SK-N-SH (cell line): Measurements from ENCODE around the gene NOS1. TPM values are rescaled to one million over a fixed set of nuclear protein-coding genes. Genes with fewer than 3 reads are reported as not detected.
A peak's percentile ranks its signal among the peaks of the same experiment; 100 is the strongest.

ENCODE experiments used
- CTCF ChIA-PET: fragments of 300-600, 350-600 bp; formaldehyde crosslinking; extraction: SDS; loops from one replicate; lab custom pipeline; 2021; lab: Yijun Ruan, JAX
- POLR2A ChIA-PET: fragments of 350-600 bp; sonication (Branson Sonifier 250); formaldehyde crosslinking; extraction: SDS; loops from one replicate; lab custom pipeline; 2020; ENCODE audit warnings: antibody characterized with exemption, inconsistent platforms; lab: Yijun Ruan, JAX
- DNase-seq: peaks from one replicate; pipeline ENCODE4 v3.0.0; 2012
- H2AFZ ChIP-seq: fragments of 200-600 bp; sonication (generic); 2 replicates; pipeline ENCODE4 v1.8.1; 2016; ENCODE audit warnings: antibody characterized with exemption, mild to moderate bottlenecking, low read depth
- H3F3A ChIP-seq: fragments of 200-600 bp; sonication (generic); replicated peaks from 2 replicates; pipeline ENCODE3; 2016; ENCODE audit warnings: antibody characterized with exemption, mild to moderate bottlenecking; ENCODE audit not compliant: insufficient read depth
- H3K27ac ChIP-seq, 2 experiments: fragments of 200-500 bp in 1 of 2; fragments of 200-600 bp in 1 of 2; sonication (Bioruptor generic) in 1 of 2; sonication (generic), shearing (Covaris generic) in 1 of 2; 2 replicates each; pipeline versions ENCODE4 v1.5.1 to v1.6.1; 2014 to 2016; ENCODE audit warnings: low read depth in 2 of 2, inconsistent platforms in 1 of 2, low read length in 1 of 2, mild to moderate bottlenecking in 1 of 2, mixed read lengths in 1 of 2
- H3K27me3 ChIP-seq: fragments of 200-600 bp; sonication (generic), shearing (Covaris generic); 2 replicates; pipeline ENCODE4 v1.6.1; 2016; ENCODE audit warnings: mixed run types; ENCODE audit not compliant: insufficient read depth
- H3K36me3 ChIP-seq, 2 experiments: fragments of 200-500 bp in 1 of 2; fragments of 200-600 bp in 1 of 2; sonication (Bioruptor generic) in 1 of 2; sonication (generic) in 1 of 2; replicated peaks in 1 of 2; 2 replicates each; pipeline versions ENCODE3 to v1.5.1; 2014 to 2016; ENCODE audit warnings: low read length in 1 of 2, mild to moderate bottlenecking in 1 of 2; ENCODE audit not compliant: insufficient read depth in 2 of 2, control insufficient read depth in 1 of 2
- H3K4me1 ChIP-seq, 2 experiments: fragments of 200-500 bp in 1 of 2; fragments of 200-600 bp in 1 of 2; sonication (Bioruptor generic) in 1 of 2; sonication (generic), shearing (Covaris generic) in 1 of 2; 2 replicates each; pipeline versions ENCODE4 v1.5.1 to v1.6.1; 2014 to 2016; ENCODE audit warnings: low read depth in 1 of 2, low read length in 1 of 2, mixed run types in 1 of 2; ENCODE audit not compliant: insufficient read depth in 2 of 2, control insufficient read depth in 1 of 2
- H3K4me2 ChIP-seq: fragments of 200-600 bp; sonication (generic), shearing (Covaris generic); 2 replicates; pipeline ENCODE4 v1.6.1; 2017; ENCODE audit warnings: mixed run types
- H3K4me3 ChIP-seq, 2 experiments: fragments of 200-500 bp in 1 of 2; fragments of 200-600 bp in 1 of 2; sonication (Bioruptor generic) in 1 of 2; sonication (generic), shearing (Covaris generic) in 1 of 2; 2 replicates each; pipeline versions ENCODE4 v1.5.1 to v1.8.1; 2014 to 2016; ENCODE audit warnings: low read depth in 2 of 2, inconsistent platforms in 1 of 2, low read length in 1 of 2, mild to moderate bottlenecking in 1 of 2, mixed read lengths in 1 of 2, moderate library complexity in 1 of 2
- H3K79me2 ChIP-seq: fragments of 200-600 bp; sonication (generic); 2 replicates; pipeline ENCODE4 v1.8.1; 2017; ENCODE audit warnings: mild to moderate bottlenecking; ENCODE audit not compliant: insufficient read depth
- H3K9ac ChIP-seq: fragments of 200-600 bp; sonication (generic); 2 replicates; pipeline ENCODE4 v1.6.1; 2017; ENCODE audit warnings: mixed run types
- H3K9me2 ChIP-seq: fragments of 200-600 bp; sonication (generic); 2 replicates; pipeline ENCODE4 v1.6.1; 2017; ENCODE audit warnings: mixed run types
- H3K9me3 ChIP-seq: fragments of 200-600 bp; sonication (generic); 2 replicates; pipeline ENCODE4 v1.6.1; 2017; ENCODE audit warnings: mixed run types, mild to moderate bottlenecking, moderate library complexity
- H4K20me1 ChIP-seq: fragments of 200-600 bp; sonication (generic); 2 replicates; pipeline ENCODE4 v1.6.1; 2017; ENCODE audit warnings: mild to moderate bottlenecking, mixed run types; ENCODE audit not compliant: insufficient read depth
- CHD2 ChIP-seq: fragments of 150-350 bp; IDR thresholded peaks from 2 replicates; pipeline ENCODE4 v1.6.1; 2018; ENCODE audit warnings: low read length; ENCODE audit not compliant: partially characterized antibody
- CTCF ChIP-seq: fragments of 200-600 bp; sonication (generic); IDR thresholded peaks from 2 replicates; pipeline ENCODE4 v1.6.1; 2017; ENCODE audit warnings: antibody characterized with exemption, mild to moderate bottlenecking, moderate library complexity
- EP300 ChIP-seq, 2 experiments: IDR thresholded peaks; 2 replicates each; pipeline versions ENCODE4 v1.4.0 to v1.6.1; 2012; ENCODE audit warnings: borderline replicate concordance in 1 of 2, low read depth in 1 of 2, low read length in 1 of 2
- FOXJ3 ChIP-seq: sonication (generic); formaldehyde crosslinking; IDR thresholded peaks from 2 replicates; pipeline ENCODE4 v1.5.1; 2020; ENCODE audit warnings: mild to moderate bottlenecking, missing genetic modification reagents
- GATA2 ChIP-seq: sonication (generic); formaldehyde crosslinking; IDR thresholded peaks from 2 replicates; pipeline ENCODE4 v1.5.0; 2020; ENCODE audit warnings: mild to moderate bottlenecking, missing genetic modification reagents
- NRF1 ChIP-seq: IDR thresholded peaks from 2 replicates; pipeline ENCODE4 v1.6.1; 2012; ENCODE audit warnings: low read depth, mild to moderate bottlenecking, low read length
- POLR2AphosphoS5 ChIP-seq: IDR thresholded peaks from 2 replicates; pipeline ENCODE4 v1.6.1; 2012; ENCODE audit warnings: low read depth, low read length
- RAD21 ChIP-seq: IDR thresholded peaks from 2 replicates; pipeline ENCODE4 v1.6.1; 2012; ENCODE audit warnings: mild to moderate bottlenecking, low read length
- RCOR1 ChIP-seq: fragments of 150-350 bp; IDR thresholded peaks from 2 replicates; pipeline ENCODE4 v1.6.1; 2017; ENCODE audit warnings: antibody characterized with exemption, low read length
- SMC3 ChIP-seq: IDR thresholded peaks from 2 replicates; pipeline ENCODE4 v1.6.1; 2012; ENCODE audit warnings: low read depth, low read length, improper control_type of control experiment
- TCF12 ChIP-seq: IDR thresholded peaks from 2 replicates; pipeline ENCODE4 v1.4.0; 2012
- USF2 ChIP-seq: fragments of 150-350 bp; IDR thresholded peaks from 2 replicates; pipeline ENCODE4 v1.6.1; 2017; ENCODE audit warnings: antibody characterized with exemption, low read length, low read depth, borderline replicate concordance
- YY1 ChIP-seq: IDR thresholded peaks from 2 replicates; pipeline ENCODE4 v1.4.0; 2012; ENCODE audit warnings: low read depth, mild to moderate bottlenecking
- WGBS: methylation state at CpG from one replicate; pipeline ENCODE4 v1.1.6; 2017; ENCODE audit warnings: low lambda C conversion rate; 5-methylcytosine and 5-hydroxymethylcytosine counted together
- polyA plus RNA-seq, 3 experiments: library from polyadenylated mRNA; depleted of rRNA; stranded (reverse); fragments of >200 nt; gene quantifications; 2 replicates each; pipeline ENCODE4 v1.2.3, GENCODE V29; 2012

Gene NOS1
- polyA plus RNA-seq, 1 of the 3 experiments (the other 2 are of a cell fraction): 0.02 TPM

DNA sequence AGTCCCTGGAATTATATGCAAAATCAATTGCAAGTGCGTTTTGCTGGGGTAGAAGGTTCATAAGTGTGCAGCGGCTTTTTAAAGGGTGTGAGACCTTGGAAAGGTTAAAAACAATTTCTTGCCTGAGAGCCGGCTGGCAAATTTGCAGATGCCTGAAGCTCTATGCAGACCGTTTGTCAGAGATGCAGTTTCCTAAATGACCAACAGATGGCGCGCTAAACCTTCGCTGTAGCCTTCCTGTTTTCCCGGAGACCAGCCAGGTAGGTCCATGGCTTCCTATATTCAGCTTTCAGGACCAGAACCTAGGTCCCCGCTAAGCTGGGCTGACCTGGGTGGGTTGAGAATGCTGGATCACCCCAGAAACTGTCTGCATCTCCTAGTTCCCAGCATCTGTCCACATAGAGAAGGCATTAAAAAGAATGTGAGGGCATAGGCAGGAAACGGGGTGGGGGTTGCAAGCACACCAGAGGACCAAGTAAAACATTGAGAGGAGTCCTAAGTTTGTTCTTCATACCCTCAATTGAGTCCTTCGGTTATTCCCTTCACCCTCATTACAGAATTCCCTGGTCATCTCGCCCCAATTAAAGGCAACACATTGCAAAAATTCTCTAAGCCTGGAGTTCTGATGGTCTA is 5.7 kb upstream of the NOS1 start:
- H2AFZ ChIP-seq: no peak overlapping the region
- 8% methylated on average over 12 of the region's 12 CpGs for WGBS
- DNase-seq: peak; percentile 76

GRCh38 chr12:117365049-117365616 is 3.7 kb upstream of the NOS1 start:
- H3K36me3 ChIP-seq: no peaks in the 10 kb centered on the region
- no peaks in the 10 kb centered on the region for H4K20me1 ChIP-seq
- no peak overlapping the region for H2AFZ ChIP-seq
- H3K79me2 ChIP-seq: no peaks in the 10 kb centered on the region
- no peak overlapping the region for H3K4me2 ChIP-seq
- no peak overlapping the region for H3K9ac ChIP-seq
- CTCF ChIA-PET: interaction anchor here (0.7 to 8.0 kb wide), 10 partner anchors 59 to 485 kb away, joined by 3 to 90 read pairs (median 14); no protein-coding TSS in a partner anchor
- H3K9me2 ChIP-seq: no peaks in the 10 kb centered on the region
- no peaks in the 10 kb centered on the region for H3F3A ChIP-seq
- POLR2A ChIA-PET: no interaction called here
- TF ChIP-seq RAD21: peak; percentile 17; the same call in 1 of the 2 replicates
- TF ChIP-seq POLR2AphosphoS5: no peak
- TF ChIP-seq TCF12: peak; percentile 15; the same call in 1 of the 2 replicates
- TF ChIP-seq RCOR1: peak; percentile 95
- TF ChIP-seq FOXJ3 (CRISPR knock-in tag): peak; percentile 68; the same call in 1 of the 2 replicates
- TF ChIP-seq CHD2: peak; percentile 39
- peak in 1 of 2 experiments; percentile 89; a peak in 2 of 4 replicates for TF ChIP-seq EP300 (IDR thresholded peaks at IDR 0.05; ENCODE audit: borderline replicate concordance in 1 of 2, low read depth in 1 of 2, low read length in 1 of 2)
- peak; percentile 55 for TF ChIP-seq GATA2 (CRISPR knock-in tag)
- TF ChIP-seq NRF1: no peak
- no peak for TF ChIP-seq USF2
- TF ChIP-seq YY1: no peak
- H3K4me3 ChIP-seq: no peak overlapping the region
- H3K27ac ChIP-seq: peak overlapping the region in 1 of 2 experiments; percentile 80; a peak in 2 of 4 replicates
- H3K4me1 ChIP-seq: peaks cover 0 to 60% of the 10 kb centered on the region in 2 experiments; a peak in 2 of 4 replicates
- peaks cover 23% of the 10 kb centered on the region for H3K27me3 ChIP-seq
- H3K9me3 ChIP-seq: no peaks in the 10 kb centered on the region
- peak; percentile 85 for DNase-seq
- WGBS: 22% methylated on average over 8 of the region's 9 CpGs

More for the DNA sequence above, 5.7 kb upstream of the NOS1 start:
- Histone ChIP-seq H3K9me2 (no peaks in the 10 kb centered on the region), H3F3A (no peaks in the 10 kb centered on the region), H3K36me3 (no peaks in the 10 kb centered on the region), H3K4me2 (no peak overlapping the region), H3K4me1 (peaks cover 0 to 53% of the 10 kb centered on the region in 2 experiments; a peak in 2 of 4 replicates), H3K79me2 (no peaks in the 10 kb centered on the region), H3K9ac (no peak overlapping the region), H4K20me1 (no peaks in the 10 kb centered on the region), H3K4me3 (peak overlapping the region in 1 of 2 experiments; percentile 7; a peak in 1 of 4 replicates), H3K27me3 (peaks cover 10% of the 10 kb centered on the region; the same call in 1 of the 2 replicates), H3K9me3 (no peaks in the 10 kb centered on the region), H3K27ac (peak overlapping the region in 1 of 2 experiments; percentile 65; a peak in 2 of 4 replicates)
- TF ChIP-seq EP300 (IDR thresholded peaks at IDR 0.05; ENCODE audit: borderline replicate concordance in 1 of 2, low read depth in 1 of 2, low read length in 1 of 2) (no peak), RAD21 (peak; percentile 96), SMC3 (peak; percentile 96), CTCF (peak; percentile 92)
- ChIA-PET POLR2A (interaction anchor here (0.8 to 1.3 kb wide), 3 partner anchors 83 to 467 kb away, joined by 3 to 5 read pairs (median 3); no protein-coding TSS in a partner anchor), CTCF (interaction anchor here (0.6 to 12.2 kb wide), 83 partner anchors 9 to 490 kb away, joined by 3 to 220 read pairs (median 4); no protein-coding TSS in a partner anchor)
